Ovary (tissue), 3 donors: Measurements from ENCODE around the gene AFG1L.

Experiments
- CTCF ChIP-seq, 3 donors: fragments of 450-650 bp in 2 of 3; fragments of 200-600 bp in 1 of 3; IDR thresholded peaks; one replicate each; pipeline versions ENCODE4 v1.5.1 to v1.8.0; 2016 to 2022; ENCODE audit warnings: antibody characterized with exemption in 3 of 3, mild to moderate bottlenecking in 1 of 3
- EP300 ChIP-seq: sonication (generic); formaldehyde crosslinking; IDR thresholded peaks from one replicate; pipeline ENCODE4 v1.6.1; 2017; ENCODE audit warnings: antibody characterized with exemption
- donor health status: DM: no; HTN: no; CAD: no.

GRCh38 chr6:108565091-108565766, 270.4 kb downstream of the AFG1L start:
- no peak for TF ChIP-seq CTCF (IDR thresholded peaks at IDR 0.05)
- TF ChIP-seq EP300, result no peak
